Activated naive CD4-positive, alpha-beta T cell treated with anti-CD3 and anti-CD28 coated beads, Interleukin-2, amount 50 U/mL, for 24 hours (primary cell): Measurements from ENCODE around the gene TREML4.

Experiments used
- H3K27ac Mint-ChIP-seq: one replicate; pipeline ENCODE4 v1.8.0; 2021; ENCODE audit warnings: mild to moderate bottlenecking, mixed read lengths
- H3K27me3 Mint-ChIP-seq: one replicate; pipeline ENCODE4 v1.8.0; 2021; ENCODE audit warnings: mixed read lengths
- H3K36me3 Mint-ChIP-seq: one replicate; pipeline ENCODE4 v1.8.0; 2021; ENCODE audit warnings: mixed read lengths
- H3K4me1 Mint-ChIP-seq: one replicate; pipeline ENCODE4 v1.8.0; 2021; ENCODE audit warnings: mixed read lengths
- H3K4me3 Mint-ChIP-seq: one replicate; pipeline ENCODE4 v1.8.0; 2021; ENCODE audit warnings: mild to moderate bottlenecking, mixed read lengths
- H3K9me3 Mint-ChIP-seq: one replicate; pipeline ENCODE4 v1.8.0; 2021; ENCODE audit warnings: mixed read lengths

Gene TREML4

GRCh38 chr6:41257369-41258195 lies 29.4 kb downstream of the TREML4 start:
- H3K27ac Mint-ChIP-seq = no peak overlapping the region
- peaks cover 7% of the 10 kb centered on the region for H3K36me3 Mint-ChIP-seq
- peaks cover 7% of the 10 kb centered on the region for H3K4me1 Mint-ChIP-seq
- H3K4me3 Mint-ChIP-seq = no peak overlapping the region
- no peaks in the 10 kb centered on the region for H3K27me3 Mint-ChIP-seq
- peaks cover 6% of the 10 kb centered on the region for H3K9me3 Mint-ChIP-seq

- no peak overlapping the region for H3K4me3 Mint-ChIP-seq
- peaks cover 7% of the 10 kb centered on the region for H3K36me3 Mint-ChIP-seq
- peaks cover 7% of the 10 kb centered on the region for H3K4me1 Mint-ChIP-seq
- no peak overlapping the region for H3K27ac Mint-ChIP-seq
- no peaks in the 10 kb centered on the region for H3K27me3 Mint-ChIP-seq
- H3K9me3 Mint-ChIP-seq = peaks cover 6% of the 10 kb centered on the region
These were observed 30.0 kb downstream of the TREML4 start for GRCh38 chr6:41258196-41258493.

GRCh38 chr6:41262401-41262800 lies 34.3 kb downstream of the TREML4 start:
- no peaks in the 10 kb centered on the region for H3K4me1 Mint-ChIP-seq
- H3K27ac Mint-ChIP-seq = no peak overlapping the region
- no peak overlapping the region for H3K4me3 Mint-ChIP-seq
- peaks cover 6% of the 10 kb centered on the region for H3K9me3 Mint-ChIP-seq
- H3K36me3 Mint-ChIP-seq = peaks cover 7% of the 10 kb centered on the region
- no peaks in the 10 kb centered on the region for H3K27me3 Mint-ChIP-seq

GRCh38 chr6:41263267-41263666 lies 35.1 kb downstream of the TREML4 start:
- Mint-ChIP-seq H3K36me3 (peaks cover 7% of the 10 kb centered on the region), H3K4me1 (no peaks in the 10 kb centered on the region), H3K27me3 (no peaks in the 10 kb centered on the region), H3K9me3 (peaks cover 6% of the 10 kb centered on the region), H3K4me3 (no peak overlapping the region), H3K27ac (no peak overlapping the region)

DNA sequence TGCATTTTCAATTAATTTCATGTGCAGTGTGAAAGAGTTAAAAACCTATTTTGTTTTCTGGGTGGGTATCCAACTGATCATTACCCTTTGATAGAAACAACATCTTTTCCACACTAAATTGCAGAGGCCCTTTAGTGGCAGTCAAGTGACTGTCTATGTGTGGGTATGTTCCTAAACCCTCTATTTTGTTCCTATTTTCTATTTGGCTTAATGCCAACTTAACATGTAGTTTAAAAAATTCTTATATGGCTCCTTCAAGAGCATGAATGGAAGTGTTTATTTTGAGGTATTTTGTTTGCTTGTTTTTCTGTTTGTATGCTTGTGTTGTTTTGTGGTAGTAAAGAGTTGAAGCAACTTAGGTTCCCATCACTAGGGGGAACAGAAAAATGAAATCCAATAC lies 38.4 kb downstream of the TREML4 start:
- Mint-ChIP-seq H3K4me1 (peaks cover 2% of the 10 kb centered on the region), H3K9me3 (peaks cover 6% of the 10 kb centered on the region), H3K27me3 (no peaks in the 10 kb centered on the region), H3K27ac (no peak overlapping the region), H3K36me3 (peaks cover 3% of the 10 kb centered on the region), H3K4me3 (no peak overlapping the region)

DNA sequence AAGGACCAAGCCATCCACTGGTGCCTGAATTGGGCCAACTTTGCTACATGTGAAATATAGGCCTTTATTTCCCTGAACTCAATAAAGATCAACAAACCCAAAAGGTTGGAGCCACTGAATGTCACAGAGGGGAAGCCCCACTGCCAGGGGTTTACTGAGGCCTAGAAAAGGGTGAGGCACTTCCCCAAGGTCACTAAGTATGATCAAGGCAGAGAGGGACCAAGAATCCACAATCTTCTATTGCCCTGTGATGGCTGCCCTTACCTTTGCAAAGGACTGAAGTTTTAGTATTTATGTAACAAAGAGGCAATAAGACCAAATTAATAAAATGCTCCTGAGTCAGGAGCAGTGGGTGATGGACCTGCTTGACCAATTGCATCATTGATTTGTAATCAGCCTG lies 40.3 kb downstream of the TREML4 start:
- no peak overlapping the region for H3K4me3 Mint-ChIP-seq
- no peak overlapping the region for H3K27ac Mint-ChIP-seq
- peaks cover 11% of the 10 kb centered on the region for H3K4me1 Mint-ChIP-seq
- no peaks in the 10 kb centered on the region for H3K9me3 Mint-ChIP-seq
- H3K27me3 Mint-ChIP-seq = no peaks in the 10 kb centered on the region
- no peaks in the 10 kb centered on the region for H3K36me3 Mint-ChIP-seq

DNA sequence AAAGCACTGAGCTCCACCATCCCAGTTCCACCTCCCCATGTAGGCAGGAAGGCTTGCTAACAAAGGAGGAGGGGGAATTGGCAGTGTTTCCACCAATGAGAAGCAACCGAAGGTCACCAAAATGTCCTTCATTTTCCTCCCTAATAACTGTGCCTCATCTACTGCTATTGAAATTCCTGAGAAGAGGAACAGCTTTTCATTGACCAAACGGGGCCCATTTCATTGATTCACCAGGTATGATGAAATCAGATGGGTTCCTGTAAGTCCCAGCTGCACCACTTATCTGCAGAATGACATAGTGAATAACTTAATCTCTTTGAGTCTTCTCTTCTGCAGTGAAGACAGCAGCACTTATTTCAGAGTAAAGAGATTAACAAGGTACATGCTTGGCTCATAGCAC lies 41.0 kb downstream of the TREML4 start:
- H3K36me3 Mint-ChIP-seq = no peaks in the 10 kb centered on the region
- no peaks in the 10 kb centered on the region for H3K27me3 Mint-ChIP-seq
- no peaks in the 10 kb centered on the region for H3K9me3 Mint-ChIP-seq
- no peak overlapping the region for H3K4me3 Mint-ChIP-seq
- peaks cover 11% of the 10 kb centered on the region for H3K4me1 Mint-ChIP-seq
- no peak overlapping the region for H3K27ac Mint-ChIP-seq

DNA sequence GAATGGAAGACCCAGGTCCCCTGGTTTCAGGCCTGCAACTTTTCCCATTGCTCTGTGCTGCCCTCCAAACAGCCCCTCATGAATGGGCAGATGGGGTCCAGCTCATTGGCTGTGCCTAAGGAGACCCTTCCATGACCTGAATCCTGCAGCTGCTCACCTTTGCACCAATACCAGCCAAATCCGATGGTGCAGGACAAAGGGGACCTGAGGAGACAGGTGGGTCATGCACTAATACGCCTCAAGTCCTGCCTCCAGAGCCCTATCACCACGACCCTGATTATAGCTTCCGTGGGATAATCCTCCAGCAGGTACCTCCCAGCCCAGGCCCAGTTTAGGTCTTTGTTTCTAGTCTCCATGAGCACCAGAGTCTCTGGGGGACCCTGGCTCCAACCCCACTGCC lies 41.6 kb downstream of the TREML4 start:
- Mint-ChIP-seq H3K27ac (no peak overlapping the region), H3K27me3 (no peaks in the 10 kb centered on the region), H3K36me3 (no peaks in the 10 kb centered on the region), H3K4me3 (no peak overlapping the region), H3K9me3 (no peaks in the 10 kb centered on the region), H3K4me1 (peaks cover 11% of the 10 kb centered on the region)

GRCh38 chr6:41271901-41272395 lies 43.8 kb downstream of the TREML4 start:
- Mint-ChIP-seq H3K36me3 (no peaks in the 10 kb centered on the region), H3K9me3 (no peaks in the 10 kb centered on the region), H3K4me3 (no peak overlapping the region), H3K27me3 (no peaks in the 10 kb centered on the region), H3K27ac (no peak overlapping the region), H3K4me1 (peaks cover 11% of the 10 kb centered on the region)

GRCh38 chr6:41272591-41273240 lies 44.6 kb downstream of the TREML4 start:
- H3K4me3 Mint-ChIP-seq = no peak overlapping the region
- H3K36me3 Mint-ChIP-seq = no peaks in the 10 kb centered on the region
- H3K9me3 Mint-ChIP-seq = no peaks in the 10 kb centered on the region
- H3K4me1 Mint-ChIP-seq = peaks cover 11% of the 10 kb centered on the region
- no peak overlapping the region for H3K27ac Mint-ChIP-seq
- no peaks in the 10 kb centered on the region for H3K27me3 Mint-ChIP-seq

GRCh38 chr6:41273714-41274113 lies 45.6 kb downstream of the TREML4 start:
- Mint-ChIP-seq H3K27ac (no peak overlapping the region), H3K4me1 (peaks cover 14% of the 10 kb centered on the region), H3K36me3 (no peaks in the 10 kb centered on the region), H3K27me3 (no peaks in the 10 kb centered on the region), H3K4me3 (no peak overlapping the region), H3K9me3 (no peaks in the 10 kb centered on the region)

DNA sequence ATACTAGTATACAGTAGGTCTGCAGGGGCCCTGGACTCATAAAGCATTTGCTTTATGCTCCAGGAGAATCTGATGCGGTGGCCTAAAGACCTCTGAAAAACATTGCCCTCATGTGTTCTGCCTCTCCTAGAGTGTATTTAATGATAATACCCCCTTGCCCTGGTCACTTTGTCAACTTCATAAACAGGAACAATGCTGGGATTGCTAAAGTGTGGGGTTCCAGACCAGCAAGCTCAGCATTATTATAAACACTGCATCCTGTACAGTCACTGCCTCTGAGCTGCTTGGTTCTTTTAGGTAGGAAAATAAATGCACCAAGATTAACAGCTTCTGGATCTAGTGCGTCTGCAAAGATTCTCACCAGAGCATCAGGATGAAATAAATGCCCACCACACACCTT lies 46.1 kb downstream of the TREML4 start:
- H3K4me3 Mint-ChIP-seq = no peak overlapping the region

DNA sequence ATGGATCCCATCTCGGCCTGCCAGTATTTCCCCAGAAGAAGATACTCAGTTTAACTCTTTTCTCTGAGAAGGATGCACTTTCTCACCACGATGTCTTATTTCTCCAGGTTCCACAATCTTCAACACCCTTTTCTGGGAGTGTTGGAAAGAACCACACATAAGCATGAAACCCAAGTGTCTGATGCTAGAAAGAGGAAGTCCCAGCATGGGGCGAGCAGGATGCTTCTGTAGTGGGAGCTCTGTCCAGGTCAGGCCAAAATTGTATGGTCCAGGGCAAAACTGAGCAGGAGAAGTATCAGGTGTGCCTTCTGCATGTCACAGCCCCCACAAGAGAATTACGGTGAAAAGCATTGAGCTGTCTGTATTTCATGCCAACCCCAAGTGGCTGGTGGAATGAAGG lies 47.3 kb downstream of the TREML4 start:
- no peak overlapping the region for H3K27ac Mint-ChIP-seq
- H3K36me3 Mint-ChIP-seq = no peaks in the 10 kb centered on the region
- H3K27me3 Mint-ChIP-seq = no peaks in the 10 kb centered on the region
- no peak overlapping the region for H3K4me3 Mint-ChIP-seq
- peaks cover 22% of the 10 kb centered on the region for H3K4me1 Mint-ChIP-seq
- H3K9me3 Mint-ChIP-seq = no peaks in the 10 kb centered on the region

More for the DNA sequence above, 46.1 kb downstream of the TREML4 start:
- no peak overlapping the region for H3K27ac Mint-ChIP-seq
- H3K27me3 Mint-ChIP-seq = no peaks in the 10 kb centered on the region
- no peaks in the 10 kb centered on the region for H3K9me3 Mint-ChIP-seq
- no peaks in the 10 kb centered on the region for H3K36me3 Mint-ChIP-seq
- H3K4me1 Mint-ChIP-seq = peaks cover 19% of the 10 kb centered on the region

DNA sequence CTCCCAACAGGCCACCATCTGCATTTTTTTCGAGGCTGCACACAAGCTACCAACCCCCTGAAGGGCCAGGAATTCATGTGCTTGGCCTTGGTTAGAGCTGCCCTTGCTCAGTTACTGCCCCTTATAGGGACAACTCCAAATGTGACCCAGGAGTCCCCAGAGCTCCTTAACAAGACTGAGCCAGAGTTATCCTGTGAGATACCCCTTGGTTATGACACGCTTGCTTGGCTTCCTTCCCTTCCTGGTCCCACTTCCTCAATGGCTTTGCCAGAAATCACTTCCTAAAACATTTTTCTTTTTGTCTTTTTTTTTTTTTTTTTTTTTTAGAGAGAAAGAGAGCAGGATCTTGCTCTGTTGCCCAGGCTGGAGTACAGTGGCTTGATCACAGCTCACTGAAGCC lies 49.5 kb downstream of the TREML4 start:
- H3K9me3 Mint-ChIP-seq = no peaks in the 10 kb centered on the region
- H3K36me3 Mint-ChIP-seq = no peaks in the 10 kb centered on the region
- H3K4me3 Mint-ChIP-seq = no peak overlapping the region
- no peak overlapping the region for H3K27ac Mint-ChIP-seq
- peaks cover 11% of the 10 kb centered on the region for H3K4me1 Mint-ChIP-seq
- no peaks in the 10 kb centered on the region for H3K27me3 Mint-ChIP-seq

DNA sequence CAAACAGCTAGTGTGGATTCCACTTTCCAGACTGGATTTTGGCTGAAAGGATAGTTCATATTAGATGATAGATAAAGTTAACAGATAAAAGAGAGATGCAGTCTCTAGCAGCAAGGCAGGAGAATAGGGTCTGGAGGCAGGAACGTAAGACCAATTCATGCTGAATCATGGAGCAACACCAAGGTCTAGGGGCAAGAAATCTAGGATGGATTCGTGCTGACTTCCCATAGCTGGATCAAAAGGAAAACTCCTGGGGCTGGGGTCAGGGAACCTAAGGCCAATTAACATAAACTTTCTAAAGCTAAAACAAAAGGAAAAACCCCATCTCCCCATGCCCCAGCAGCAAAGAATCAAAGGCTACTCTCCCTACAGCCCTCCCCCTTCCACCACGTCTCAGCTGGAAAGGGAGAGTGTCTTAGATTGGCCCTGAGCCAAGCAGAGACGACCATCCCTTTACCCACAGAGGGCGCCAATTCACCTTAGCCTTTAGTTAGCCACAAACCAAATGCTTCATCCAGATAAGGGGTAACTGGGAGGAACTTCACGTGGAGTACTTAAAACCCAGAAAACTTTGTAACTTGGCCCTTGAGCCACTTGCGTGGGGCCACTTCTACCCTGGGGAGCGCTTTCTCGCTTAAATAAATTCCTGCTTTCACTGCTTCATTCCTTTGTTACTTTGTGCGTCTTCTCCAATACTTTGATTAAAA lies 50.7 kb downstream of the TREML4 start:
- peaks cover 11% of the 10 kb centered on the region for H3K4me1 Mint-ChIP-seq
- H3K4me3 Mint-ChIP-seq = no peak overlapping the region
- H3K27me3 Mint-ChIP-seq = no peaks in the 10 kb centered on the region
- H3K9me3 Mint-ChIP-seq = no peaks in the 10 kb centered on the region
- H3K36me3 Mint-ChIP-seq = no peaks in the 10 kb centered on the region
- no peak overlapping the region for H3K27ac Mint-ChIP-seq
